HG02852 (cell line): ENCODE measurements around the gene RTF2.

Experiments
- ATAC-seq: cut with Tn5 transposase; IDR thresholded peaks from one replicate; pipeline ENCODE4 v1.9.1; 2021; ENCODE audit warnings: mild to moderate bottlenecking, moderate library complexity; ENCODE audit not compliant: unreplicated experiment

The RTF2 gene

GRCh38 chr20:56438284-56438683 is 30.1 kb upstream of the RTF2 start:
- no peak for ATAC-seq

GRCh38 chr20:56439771-56440291 is 28.6 kb upstream of the RTF2 start:
- no peak for ATAC-seq

GRCh38 chr20:56440346-56441007 is 27.9 kb upstream of the RTF2 start:
- peak; percentile 77 for ATAC-seq

GRCh38 chr20:56442389-56443365 is 25.8 kb upstream of the RTF2 start:
- no peak for ATAC-seq

GRCh38 chr20:56443654-56444540 is 24.5 kb upstream of the RTF2 start:
- no peak for ATAC-seq

- no peak for ATAC-seq
Measured at GRCh38 chr20:56445130-56445529, 23.3 kb upstream of the RTF2 start.

- ATAC-seq = no peak
Measured at GRCh38 chr20:56445540-56445939, 22.9 kb upstream of the RTF2 start.

GRCh38 chr20:56447227-56447626 is 21.2 kb upstream of the RTF2 start:
- no peak for ATAC-seq

- ATAC-seq = no peak
Measured at GRCh38 chr20:56449459-56449858, 19.0 kb upstream of the RTF2 start.

GRCh38 chr20:56451056-56451765 is 17.2 kb upstream of the RTF2 start:
- no peak for ATAC-seq

- ATAC-seq = peak; percentile 76
Measured at GRCh38 chr20:56453352-56453751, 15.1 kb upstream of the RTF2 start.

GRCh38 chr20:56454754-56455153 is 13.7 kb upstream of the RTF2 start:
- ATAC-seq = peak; percentile 94

GRCh38 chr20:56458206-56458821 is 10.1 kb upstream of the RTF2 start:
- no peak for ATAC-seq

- no peak for ATAC-seq
Measured at GRCh38 chr20:56460459-56460858, 8.0 kb upstream of the RTF2 start.

GRCh38 chr20:56461576-56461975 is 6.9 kb upstream of the RTF2 start:
- ATAC-seq = no peak

- no peak for ATAC-seq
Measured at GRCh38 chr20:56463428-56463827, 5.0 kb upstream of the RTF2 start.

- peak; percentile 47 for ATAC-seq
Measured at GRCh38 chr20:56465997-56466396, 2.4 kb upstream of the RTF2 start.

GRCh38 chr20:56467968-56468315 is 485 bp upstream of the RTF2 start:
- peak; percentile 1 for ATAC-seq

- no peak for ATAC-seq
Measured at GRCh38 chr20:56469077-56469449, 636 bp downstream of the RTF2 start.

GRCh38 chr20:56483970-56484369 is 15.5 kb downstream of the RTF2 start:
- ATAC-seq = no peak
